Measurements from ENCODE around the gene SELPLG. TPM values are rescaled to one million over a fixed set of nuclear protein-coding genes. Genes with fewer than 3 reads are reported as not detected.

The SELPLG gene
- total and polyA plus RNA-seq, 2 of the 4 experiments (the other 2 are of a cell fraction), result 3.2 to 10.8 TPM

DNA sequence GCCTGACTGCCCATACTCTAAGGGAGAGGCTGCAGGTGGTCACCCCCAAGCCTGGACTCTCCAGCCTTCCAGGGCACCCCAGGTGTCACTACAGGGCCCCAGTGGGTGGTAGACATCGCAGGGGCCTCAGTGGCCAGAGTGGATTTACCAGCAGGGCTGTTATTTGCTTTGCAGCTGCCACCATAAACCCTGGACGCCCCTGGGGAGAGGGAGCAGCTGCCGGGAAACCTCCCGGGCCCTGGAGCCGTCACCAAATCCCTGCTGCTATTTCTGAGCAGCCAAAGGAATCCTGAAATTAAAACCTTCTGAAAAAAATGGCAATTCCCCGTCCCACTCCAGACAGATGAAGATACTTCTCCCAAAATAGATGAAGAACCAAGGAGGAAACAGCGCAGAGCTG, 49.7 kb downstream of the SELPLG start:
- Histone ChIP-seq H4K5ac (ENCODE audit: low read depth, low read length) (no peak overlapping the region), H3K4me3 (ENCODE audit: insufficient read depth, low read depth, low read length) (no peak overlapping the region), H3K18ac (ENCODE audit: low read depth, low read length) (no peak overlapping the region), H4K91ac (ENCODE audit: insufficient read depth, low read depth, low read length) (no peak overlapping the region), H3K9me3 (ENCODE audit: control insufficient read depth, insufficient read depth, low read length) (no peaks in the 10 kb centered on the region), H2BK5ac (ENCODE audit: low read depth, low read length, poor library complexity, severe bottlenecking) (no peak overlapping the region), H3K27ac (ENCODE audit: insufficient read depth, low read length) (no peak overlapping the region), H3K4me1 (ENCODE audit: control insufficient read depth, insufficient read depth, low read length) (peaks cover 7% of the 10 kb centered on the region; the same call in 1 of the 2 replicates), H4K8ac (ENCODE audit: low read depth in 2 of 2, low read length in 2 of 2) (no peak overlapping the region), H4K20me1 (ENCODE audit: insufficient read depth, low read length) (no peaks in the 10 kb centered on the region), H2BK120ac (ENCODE audit: low read depth, low read length) (no peak overlapping the region), H2AK5ac (ENCODE audit: low read depth, low read length) (no peak overlapping the region), H3K27me3 (ENCODE audit: control insufficient read depth, insufficient read depth, low read length) (peaks cover 2% of the 10 kb centered on the region), H3K4ac (ENCODE audit: low read depth, low read length) (no peak overlapping the region), H3K79me1 (ENCODE audit: low read depth in 1 of 2, low read length in 2 of 2) (no peaks in the 10 kb centered on the region), H3K14ac (replicated peaks; ENCODE audit: low read depth, low read length) (no peak overlapping the region), H2AFZ (replicated peaks; ENCODE audit: low read length, poor library complexity) (no peak overlapping the region), H3K9me1 (ENCODE audit: insufficient read depth, low read length) (no peaks in the 10 kb centered on the region; the same call in 1 of the 2 replicates), H3K56ac (ENCODE audit: extremely low read depth, insufficient read depth, low read length) (no peak overlapping the region), H2BK15ac (ENCODE audit: low read depth, low read length) (no peak overlapping the region), H3K4me2 (ENCODE audit: low read depth, low read length) (no peak overlapping the region), H2AK9ac (replicated peaks; ENCODE audit: low read depth, low read length, poor library complexity) (no peak overlapping the region), H2BK20ac (ENCODE audit: low read depth, low read length) (no peak overlapping the region), H3K9ac (ENCODE audit: low read depth, low read length) (no peak overlapping the region), H3K36me3 (ENCODE audit: control insufficient read depth, insufficient read depth, low read length) (no peaks in the 10 kb centered on the region), H3K23ac (ENCODE audit: low read depth, low read length) (no peak overlapping the region)
- BruUV-seq (replicated peaks), result no TSS peak
- ATAC-seq (ENCODE audit: low read depth) (peak; percentile 13; the same call in 1 of the 2 replicates), DNase-seq (no peak)
- POLR2A ChIA-PET (ENCODE audit: unreplicated experiment), result no interaction called here
- dilution Hi-C loops (cut with HindIII; ENCODE audit: low sequenced_read_pairs, unreplicated experiment) (no loop called here), intact Hi-C loops (cut with micrococcal nuclease) (no loop called here), in situ Hi-C loops (cut with MboI; ENCODE audit: low sequenced_read_pairs) (no loop called here)
- no peak for TF ChIP-seq MXI1 (IDR thresholded peaks at IDR 0.05; ENCODE audit: borderline replicate concordance, low read depth, low read length)
- TF ChIP-seq POLR2A (IDR thresholded peaks at IDR 0.05; ENCODE audit: low read depth, low read length), result no peak
- TF ChIP-seq CEBPB (IDR thresholded peaks at IDR 0.05; ENCODE audit: low read depth, low read length), result no peak
- no peak for TF ChIP-seq RAD21 (IDR thresholded peaks at IDR 0.05; ENCODE audit: low read length)
- no peak for TF ChIP-seq USF2 (IDR thresholded peaks at IDR 0.05; ENCODE audit: low read depth, low read length)
- no peak for TF ChIP-seq NFE2L2 (IDR thresholded peaks at IDR 0.05; ENCODE audit: low read depth, low read length)
- TF ChIP-seq MAZ (IDR thresholded peaks at IDR 0.05; ENCODE audit: borderline replicate concordance, low read depth, low read length), result no peak
- no peak for TF ChIP-seq BHLHE40 (IDR thresholded peaks at IDR 0.05; ENCODE audit: low read depth, low read length)
- no peak for TF ChIP-seq RFX5 (IDR thresholded peaks at IDR 0.05; ENCODE audit: low read depth, low read length)
- no peak for TF ChIP-seq ELK1 (IDR thresholded peaks at IDR 0.05; ENCODE audit: borderline replicate concordance, low read depth, low read length)
- TF ChIP-seq RCOR1 (IDR thresholded peaks at IDR 0.05; ENCODE audit: insufficient replicate concordance, low read length), result no peak
- CTCF ChIA-PET, result no interaction called here
- 60% methylated on average over 3 of the region's 7 CpGs; no CpG with 5 or more reads in 1 of the 2 experiments for WGBS, 2 experiments (ENCODE audit: extremely low coverage in 2 of 2, insufficient read length in 1 of 2)

Measured in IMR-90 (cell line).